ENCODE measurements around the gene ZNF766.
"Not testable (repeated sequence)": the region's sequence is repeated elsewhere in the genome, so short reads cannot be mapped to it uniquely, and the experiment has no call there.

Gene ZNF766

GRCh38 chr19:52273301-52273700 lies 3.9 kb downstream of the ZNF766 start:
- no peak for TF ChIP-seq CTCF (IDR thresholded peaks at IDR 0.05; ENCODE audit: low read depth, low read length, missing control alignments)
- no peak for DNase-seq (ENCODE audit: extremely low read depth, low read depth)
- H3K4me3 ChIP-seq (replicated peaks; ENCODE audit: low read depth, low read length) = no peak overlapping the region

- DNase-seq (ENCODE audit: extremely low read depth, low read depth) = no peak
- no peak overlapping the region for H3K4me3 ChIP-seq (replicated peaks; ENCODE audit: low read depth, low read length)
- no peak for TF ChIP-seq CTCF (IDR thresholded peaks at IDR 0.05; ENCODE audit: low read depth, low read length, missing control alignments)
Measured at GRCh38 chr19:52274191-52274590, 4.8 kb downstream of the ZNF766 start.

GRCh38 chr19:52275988-52276387 lies 6.6 kb downstream of the ZNF766 start:
- no peak for TF ChIP-seq CTCF (IDR thresholded peaks at IDR 0.05; ENCODE audit: low read depth, low read length, missing control alignments)
- H3K4me3 ChIP-seq (replicated peaks; ENCODE audit: low read depth, low read length) = no peak overlapping the region
- DNase-seq (ENCODE audit: extremely low read depth, low read depth) = no peak

- TF ChIP-seq CTCF (IDR thresholded peaks at IDR 0.05; ENCODE audit: low read depth, low read length, missing control alignments) = no peak
- no peak for DNase-seq (ENCODE audit: extremely low read depth, low read depth)
- no peak overlapping the region for H3K4me3 ChIP-seq (replicated peaks; ENCODE audit: low read depth, low read length)
Measured at GRCh38 chr19:52277471-52277870, 8.1 kb downstream of the ZNF766 start.

GRCh38 chr19:52286256-52286655 lies 16.9 kb downstream of the ZNF766 start:
- no peak for TF ChIP-seq CTCF (IDR thresholded peaks at IDR 0.05; ENCODE audit: low read depth, low read length, missing control alignments)
- no peak for DNase-seq (ENCODE audit: extremely low read depth, low read depth)

GRCh38 chr19:52291781-52292180 lies 22.4 kb downstream of the ZNF766 start:
- DNase-seq (ENCODE audit: extremely low read depth, low read depth) = no peak

More at GRCh38 chr19:52286256-52286655, 16.9 kb downstream of the ZNF766 start:
- no peak overlapping the region for H3K4me3 ChIP-seq (replicated peaks; ENCODE audit: low read depth, low read length)

GRCh38 chr19:52292946-52293345 lies 23.6 kb downstream of the ZNF766 start:
- not testable (repeated sequence) for H3K4me3 ChIP-seq (replicated peaks; ENCODE audit: low read depth, low read length); DNase-seq (ENCODE audit: extremely low read depth, low read depth)

More at GRCh38 chr19:52291781-52292180, 22.4 kb downstream of the ZNF766 start:
- no peak for TF ChIP-seq CTCF (IDR thresholded peaks at IDR 0.05; ENCODE audit: low read depth, low read length, missing control alignments)
- H3K4me3 ChIP-seq (replicated peaks; ENCODE audit: low read depth, low read length) = no peak overlapping the region

Measured in HFF-Myc (cell line).